TTC549 (cell line): ENCODE results near the gene INHBA.

Experiments
- FAIRE-seq: peaks from 2 replicates; lab custom pipeline; 2012; peaks lifted over from hg19 to GRCh38; lab: Jason Lieb, UNC

The INHBA gene

GRCh38 chr7:41711283-41712064 lies 8.6 kb upstream of the INHBA start:
- FAIRE-seq = no peak

- no peak for FAIRE-seq
These were observed 7.9 kb upstream of the INHBA start for GRCh38 chr7:41710838-41711237.

DNA sequence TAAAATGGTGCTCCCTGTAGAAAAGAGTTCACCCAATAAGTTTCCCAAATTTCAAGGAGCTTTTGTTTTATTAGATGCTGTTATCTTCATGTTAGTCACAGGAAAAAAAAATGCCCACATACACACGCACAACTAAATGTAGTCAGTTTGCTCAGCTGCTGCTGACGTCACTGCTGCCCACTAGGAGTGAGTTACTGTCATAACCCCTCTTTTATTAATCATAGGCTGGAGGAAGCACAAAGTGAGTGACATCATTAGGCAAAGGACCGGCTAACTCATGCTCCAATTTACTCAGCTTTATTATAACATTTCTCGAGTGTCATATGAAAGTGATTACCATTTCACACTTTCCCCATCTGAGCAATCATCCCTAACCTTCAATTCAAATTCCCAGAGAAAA lies 6.7 kb upstream of the INHBA start:
- no peak for FAIRE-seq

- no peak for FAIRE-seq
These were observed 5.9 kb upstream of the INHBA start for GRCh38 chr7:41708581-41709358.

GRCh38 chr7:41706228-41706930 lies 3.5 kb upstream of the INHBA start:
- no peak for FAIRE-seq

GRCh38 chr7:41705109-41705901 lies 2.4 kb upstream of the INHBA start:
- no peak for FAIRE-seq

GRCh38 chr7:41701068-41701941 lies 1.6 kb downstream of the INHBA start:
- no peak for FAIRE-seq

GRCh38 chr7:41700044-41700471 lies 2.8 kb downstream of the INHBA start:
- FAIRE-seq = no peak

DNA sequence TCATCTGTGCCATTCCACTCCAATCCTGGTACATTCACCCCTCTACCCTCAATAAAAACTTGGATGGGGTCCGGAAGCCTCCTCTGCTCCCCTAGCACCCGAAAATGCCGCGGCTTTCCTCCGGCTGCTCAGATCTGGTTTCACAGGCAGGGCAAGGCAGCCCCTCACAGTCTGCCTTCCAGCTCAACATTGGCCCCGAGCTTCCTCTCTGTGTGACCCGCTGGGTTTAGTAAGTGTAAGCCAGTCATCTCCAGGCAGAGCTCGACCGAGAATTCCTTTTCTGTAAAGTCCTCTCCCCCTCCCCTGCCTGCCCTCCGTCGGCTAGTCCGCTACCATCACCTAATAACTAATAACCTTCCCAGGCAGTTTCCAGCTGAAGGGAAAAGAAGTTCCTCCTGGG lies 3.4 kb downstream of the INHBA start:
- no peak for FAIRE-seq

DNA sequence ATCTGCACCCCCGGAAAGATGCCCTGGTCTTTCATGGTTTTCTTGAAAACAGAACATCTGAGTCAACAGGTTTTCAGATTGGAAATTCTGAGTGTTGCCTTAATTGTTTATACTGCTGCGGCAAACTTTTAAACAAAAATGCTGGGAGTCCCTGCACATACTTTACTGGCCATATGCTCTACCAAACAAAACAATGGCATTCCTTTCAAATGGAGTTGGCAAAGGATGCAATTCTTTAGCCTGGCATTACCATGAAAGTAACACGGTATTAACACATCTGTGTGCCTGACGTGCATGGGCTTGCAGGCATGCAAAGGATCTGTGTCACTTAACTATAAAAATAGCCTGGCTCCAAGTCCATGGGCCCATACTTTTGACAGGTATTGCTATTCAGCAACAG lies 4.2 kb downstream of the INHBA start:
- FAIRE-seq = no peak

- FAIRE-seq = no peak
These were observed 4.8 kb downstream of the INHBA start for GRCh38 chr7:41698114-41698513.

DNA sequence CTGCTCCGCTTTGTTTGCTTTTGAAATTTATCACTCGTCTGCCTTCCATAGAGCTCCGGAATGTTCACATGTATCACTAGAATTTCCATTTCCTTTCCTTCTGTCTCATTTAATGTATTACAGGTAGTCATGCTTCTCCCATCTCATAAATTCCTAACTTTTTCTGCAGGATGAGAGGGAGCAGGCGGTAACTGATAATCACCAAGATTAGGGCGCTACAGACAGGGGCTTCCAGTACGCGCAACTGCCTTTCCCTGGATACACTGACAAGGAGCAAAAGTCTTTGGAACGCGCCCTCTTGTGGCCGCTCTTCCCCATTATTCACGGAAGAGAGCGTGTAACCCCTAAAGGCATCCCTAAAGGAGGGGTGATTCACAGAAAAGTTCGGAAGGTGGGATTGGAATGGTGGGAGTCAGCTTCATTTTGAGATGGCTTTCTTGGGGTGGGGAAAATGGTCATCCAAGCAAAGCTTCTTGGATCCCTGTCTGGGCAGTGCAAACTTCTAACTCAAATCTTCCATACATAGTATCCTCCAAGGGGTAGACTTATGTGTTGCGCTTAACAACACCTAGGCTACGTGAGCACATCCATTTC lies 6.5 kb downstream of the INHBA start:
- no peak for FAIRE-seq

- no peak for FAIRE-seq
These were observed 7.1 kb downstream of the INHBA start for GRCh38 chr7:41695661-41696322.

DNA sequence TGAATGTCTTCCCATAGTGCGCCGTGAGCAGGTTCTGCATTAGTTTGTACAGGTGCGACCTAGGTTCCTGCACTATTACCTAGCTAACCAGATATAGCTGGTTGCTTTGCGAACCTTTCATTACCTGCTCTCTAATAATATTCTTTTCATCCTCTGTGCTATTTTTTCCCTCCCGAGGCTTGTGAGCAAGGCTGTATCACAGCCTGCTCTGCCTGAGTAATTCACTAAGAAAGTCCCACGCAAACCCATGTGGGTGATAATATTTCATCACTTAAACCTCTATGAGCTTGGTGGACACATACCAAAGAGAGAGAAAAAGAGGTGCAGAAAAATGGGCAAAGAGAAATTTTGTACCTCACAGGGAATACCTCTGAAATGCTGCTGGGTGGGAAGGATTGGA lies 8.4 kb downstream of the INHBA start:
- FAIRE-seq = no peak

GRCh38 chr7:41693150-41693997 lies 9.5 kb downstream of the INHBA start:
- no peak for FAIRE-seq

GRCh38 chr7:41692251-41692650 lies 10.6 kb downstream of the INHBA start:
- FAIRE-seq = no peak

DNA sequence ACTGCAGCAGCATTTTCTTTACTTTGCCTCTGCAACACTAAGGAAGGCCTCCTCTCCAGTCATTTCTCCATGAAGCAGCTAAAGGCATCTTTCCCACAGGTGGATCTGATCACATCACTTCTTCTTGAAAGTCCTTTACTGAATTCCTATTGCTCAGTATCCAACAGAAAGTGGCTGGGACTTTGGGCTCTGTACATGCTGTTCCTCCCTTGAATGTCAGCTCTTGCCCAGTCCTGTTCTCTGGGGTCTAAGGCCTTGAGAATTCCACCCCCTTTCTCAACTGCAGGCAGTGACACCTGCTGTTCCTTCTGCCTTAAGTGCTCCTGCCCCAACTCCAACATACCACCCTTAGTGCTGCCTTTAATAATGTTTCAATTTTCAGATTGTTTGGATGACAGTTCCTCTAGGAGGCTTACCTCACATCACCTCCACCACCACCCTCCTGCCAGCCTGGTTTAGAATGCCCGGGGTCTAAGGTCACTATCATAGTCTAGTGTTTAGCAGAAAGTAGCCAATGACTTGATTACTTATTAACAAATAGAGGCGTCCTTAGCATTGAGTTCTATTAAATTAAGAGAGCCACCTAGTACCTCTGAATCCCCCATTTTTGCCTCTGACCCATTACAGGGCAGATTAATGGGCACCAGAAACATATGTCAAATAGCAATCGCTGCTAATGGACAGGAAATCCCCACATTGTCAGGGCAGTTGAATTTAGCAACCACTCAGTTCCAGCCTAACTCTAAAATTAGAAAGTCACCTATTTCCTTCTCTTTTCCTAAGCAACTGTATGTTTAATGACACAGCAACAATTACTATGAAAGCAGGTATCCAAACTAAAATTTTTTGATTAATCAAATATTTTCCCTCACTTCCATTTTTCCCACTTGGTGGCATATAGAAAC lies 11.4 kb downstream of the INHBA start:
- FAIRE-seq = no peak

- no peak for FAIRE-seq
These were observed 13.1 kb downstream of the INHBA start for GRCh38 chr7:41689815-41690214.
